CMK (cell line): Measurements from ENCODE around the gene PDGFB.

ENCODE experiments used
- DNase-seq: peaks from one replicate; pipeline ENCODE4 v3.0.0-alpha.2; 2010; ENCODE audit warnings: low read depth

The PDGFB gene

GRCh38 chr22:39240831-39241793, 3.7 kb downstream of the PDGFB start:
- no peak for DNase-seq

GRCh38 chr22:39239561-39240423, 5.0 kb downstream of the PDGFB start:
- no peak for DNase-seq

GRCh38 chr22:39238966-39239505, 5.7 kb downstream of the PDGFB start:
- no peak for DNase-seq

DNA sequence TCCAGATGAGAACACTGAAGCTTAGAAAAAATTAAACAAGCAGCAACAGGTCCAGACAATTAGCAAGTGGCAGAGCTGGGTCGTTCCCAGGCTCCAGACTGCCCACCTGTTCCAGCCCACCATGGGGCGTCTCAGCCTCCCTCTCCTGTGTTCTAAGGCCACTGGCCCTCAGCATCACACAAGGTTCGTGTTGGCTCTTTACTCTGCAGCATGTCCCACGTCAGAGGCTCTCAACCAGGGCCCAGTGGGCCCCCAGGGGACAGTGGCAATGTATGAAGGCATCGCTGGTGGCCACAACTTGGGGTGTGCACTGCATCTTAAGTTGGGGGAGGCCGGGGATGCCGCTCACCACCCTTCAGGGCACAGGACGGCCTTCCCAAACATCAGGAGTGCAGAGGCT, 6.2 kb downstream of the PDGFB start:
- DNase-seq, result no peak

- DNase-seq, result no peak
These were observed 6.7 kb downstream of the PDGFB start for GRCh38 chr22:39238101-39238466.

GRCh38 chr22:39237318-39238100, 7.3 kb downstream of the PDGFB start:
- no peak for DNase-seq

DNA sequence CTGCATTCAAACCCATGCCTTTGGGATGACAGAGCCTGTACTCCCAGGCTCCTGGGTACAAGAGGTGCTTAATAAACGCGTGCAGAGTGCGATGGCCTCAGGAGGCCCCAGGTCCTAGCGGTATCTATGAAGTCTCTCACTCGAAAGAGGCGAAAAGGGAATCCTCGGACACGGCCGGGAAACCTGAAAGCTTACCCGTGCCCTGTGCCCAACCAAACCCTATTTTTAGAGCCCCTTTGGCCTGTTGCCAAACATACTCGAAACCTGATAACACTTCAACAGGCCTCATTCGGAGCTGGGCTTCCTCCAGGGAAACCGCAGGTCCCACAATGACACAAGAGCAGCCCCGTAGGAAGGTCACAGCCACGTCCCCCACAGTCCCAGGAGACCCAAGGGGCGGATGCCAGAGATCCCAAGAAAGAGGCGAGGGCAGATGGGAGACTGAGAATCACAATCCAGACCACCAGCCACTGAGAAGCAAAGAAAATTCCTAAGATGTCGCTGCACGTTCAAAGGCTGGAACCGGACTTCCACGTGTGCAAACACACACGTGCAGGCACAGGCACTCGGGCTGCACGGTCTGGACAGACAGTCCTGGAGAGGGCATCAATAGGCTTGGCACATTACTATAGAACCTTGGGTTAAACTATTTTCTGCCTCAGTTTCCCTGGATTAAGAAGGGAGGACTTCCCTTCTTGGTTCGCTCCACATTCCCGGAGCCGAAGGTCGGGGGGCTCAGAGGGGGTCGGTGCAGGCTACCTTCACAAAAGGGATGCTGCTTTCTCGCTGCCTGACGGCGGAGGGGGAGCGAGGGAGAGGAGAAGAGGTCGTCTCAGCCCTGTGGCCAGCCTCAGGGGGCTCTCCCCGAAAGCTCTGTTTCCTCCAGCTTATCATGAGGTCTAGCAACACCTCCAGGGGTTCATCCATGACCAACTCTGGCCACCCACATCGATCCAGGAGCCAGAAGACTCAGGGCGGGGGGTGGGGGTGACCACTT, 8.2 kb downstream of the PDGFB start:
- peak; percentile 93 for DNase-seq

GRCh38 chr22:39234867-39235687, 9.7 kb downstream of the PDGFB start:
- no peak for DNase-seq

DNA sequence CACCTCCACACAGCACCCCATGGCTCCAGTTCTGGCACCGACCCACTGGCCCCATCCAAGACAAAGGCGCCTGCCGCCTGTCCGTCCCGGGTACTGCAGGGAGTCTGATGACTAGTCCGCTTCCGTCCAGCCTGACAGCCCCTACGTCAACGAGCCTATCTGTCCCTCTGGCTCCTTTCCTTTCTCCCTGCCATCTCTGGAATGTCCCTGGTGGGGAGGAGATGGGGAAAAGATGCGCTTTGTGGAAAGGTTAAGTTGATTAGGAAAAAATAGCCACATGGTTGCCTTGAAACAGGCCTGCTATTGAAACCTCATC, 10.4 kb downstream of the PDGFB start:
- no peak for DNase-seq

- DNase-seq, result no peak
These were observed 10.9 kb downstream of the PDGFB start for GRCh38 chr22:39233710-39234471.

GRCh38 chr22:39232806-39233709, 11.7 kb downstream of the PDGFB start:
- DNase-seq, result no peak

- DNase-seq, result no peak
These were observed 12.5 kb downstream of the PDGFB start for GRCh38 chr22:39232246-39232645.

- DNase-seq, result no peak
These were observed 13.4 kb downstream of the PDGFB start for GRCh38 chr22:39231197-39231950.

DNA sequence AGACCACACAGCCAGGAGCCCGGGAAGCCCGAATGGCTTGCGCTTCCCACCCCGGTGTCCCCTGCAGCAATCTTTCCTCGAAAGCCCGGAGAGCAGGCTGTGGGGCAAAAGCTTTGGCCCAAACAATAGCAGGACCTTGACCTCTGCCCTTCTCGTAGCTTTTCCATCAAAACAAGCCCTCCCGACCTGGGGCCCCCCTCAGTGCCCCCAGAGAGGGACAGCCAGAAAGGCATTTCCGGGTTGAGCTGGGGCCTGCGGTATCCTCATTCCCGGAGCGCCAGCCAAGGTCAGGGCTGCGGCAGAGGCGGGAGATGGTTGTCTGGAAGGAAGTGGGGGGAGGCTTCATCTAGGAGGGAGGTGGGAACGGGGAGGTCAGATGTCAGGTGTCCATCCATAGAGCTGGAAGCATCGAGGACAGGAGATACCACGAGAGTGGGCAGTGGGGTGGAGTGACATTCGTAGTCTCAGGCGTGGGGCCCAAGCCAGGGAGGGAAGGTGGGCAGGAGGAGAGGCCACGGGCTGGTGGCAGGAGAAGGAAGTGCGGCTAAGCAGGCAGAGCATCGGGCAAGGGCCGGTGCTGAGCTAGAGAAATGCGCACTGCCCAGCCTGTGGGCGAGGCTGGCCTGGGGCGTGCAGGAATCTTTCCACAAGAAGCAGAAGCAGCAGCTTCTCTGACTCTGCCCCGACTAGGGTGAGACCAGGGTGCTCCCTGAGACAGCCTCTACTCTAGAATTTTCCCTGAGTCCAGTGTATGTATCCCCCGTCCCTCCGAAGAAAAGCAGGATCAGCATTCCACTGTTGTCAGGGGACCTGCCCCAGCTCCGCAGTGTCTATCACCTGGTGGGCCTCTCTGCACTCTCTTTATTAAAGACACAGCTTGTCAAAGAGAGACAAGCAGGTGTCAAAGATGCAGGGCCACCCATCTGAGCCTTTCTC, 14.3 kb downstream of the PDGFB start:
- DNase-seq, result no peak

GRCh38 chr22:39229688-39230260, 15.0 kb downstream of the PDGFB start:
- no peak for DNase-seq

GRCh38 chr22:39229075-39229474, 15.7 kb downstream of the PDGFB start:
- DNase-seq, result no peak
